Hypothalamus (tissue), 51 donors: ENCODE results near the gene NPAS3.
A peak's percentile ranks its signal among the peaks of the same experiment; 100 is the strongest.
"Not testable (repeated sequence)": the region's sequence is repeated elsewhere in the genome, so short reads cannot be mapped to it uniquely, and the experiment has no call there.

Source experiments
- DNase-seq, 51 donors: peaks; one replicate each; lab custom pipeline; 2025; lab: John Stamatoyannopoulos, UW

The NPAS3 gene

GRCh38 chr14:33062881-33063280, 124.2 kb downstream of the NPAS3 start:
- DNase-seq = no peak

GRCh38 chr14:33063521-33063920, 124.8 kb downstream of the NPAS3 start:
- DNase-seq = no peak

- DNase-seq = no peak
Measured at GRCh38 chr14:33065634-33066033, 127.0 kb downstream of the NPAS3 start.

- DNase-seq = no peak
Measured at GRCh38 chr14:33068040-33068439, 129.4 kb downstream of the NPAS3 start.

GRCh38 chr14:33068626-33069025, 129.9 kb downstream of the NPAS3 start:
- no peak for DNase-seq

- peak in 3 of 51 donors; percentile 4 to 12 (median 5) for DNase-seq
Measured at GRCh38 chr14:33070475-33070874, 131.8 kb downstream of the NPAS3 start.

- DNase-seq = no peak
Measured at GRCh38 chr14:33073023-33073422, 134.3 kb downstream of the NPAS3 start.

GRCh38 chr14:33081259-33081658, 142.6 kb downstream of the NPAS3 start:
- DNase-seq = no peak

- no peak for DNase-seq
Measured at GRCh38 chr14:33085799-33086198, 147.1 kb downstream of the NPAS3 start.

- not testable (repeated sequence) for DNase-seq
Measured at GRCh38 chr14:33088274-33088673, 149.6 kb downstream of the NPAS3 start.

GRCh38 chr14:33098016-33098415, 159.3 kb downstream of the NPAS3 start:
- no peak for DNase-seq

- DNase-seq = no peak
Measured at GRCh38 chr14:33103489-33103888, 164.8 kb downstream of the NPAS3 start.

- DNase-seq = no peak
Measured at GRCh38 chr14:33103966-33104365, 165.3 kb downstream of the NPAS3 start.

- DNase-seq = peak in 8 of 51 donors; percentile 1 to 3 (median 2)
Measured at GRCh38 chr14:33110737-33111443, 172.2 kb downstream of the NPAS3 start.

GRCh38 chr14:33114331-33114730, 175.7 kb downstream of the NPAS3 start:
- no peak for DNase-seq

- DNase-seq = no peak
Measured at GRCh38 chr14:33118668-33119067, 180.0 kb downstream of the NPAS3 start.

GRCh38 chr14:33120341-33120740, 181.7 kb downstream of the NPAS3 start:
- DNase-seq = no peak

GRCh38 chr14:33120966-33121365, 182.3 kb downstream of the NPAS3 start:
- no peak for DNase-seq

GRCh38 chr14:33123281-33123680, 184.6 kb downstream of the NPAS3 start:
- DNase-seq = no peak

- DNase-seq = no peak
Measured at GRCh38 chr14:33126433-33126832, 187.8 kb downstream of the NPAS3 start.

GRCh38 chr14:33127531-33127930, 188.9 kb downstream of the NPAS3 start:
- no peak for DNase-seq

- DNase-seq = no peak
Measured at GRCh38 chr14:33131801-33132200, 193.1 kb downstream of the NPAS3 start.

- no peak for DNase-seq
Measured at GRCh38 chr14:33134162-33134561, 195.5 kb downstream of the NPAS3 start.
